Small intestine (tissue), 7 donors: Measurements from ENCODE around the gene ASB8. TPM values are rescaled to one million over a fixed set of nuclear protein-coding genes. Genes with fewer than 3 reads are reported as not detected.

Experiments
- DNase-seq, 2 donors: peaks; one replicate each; pipeline versions ENCODE4 v3.0.0 to v3.0.0-alpha.2; 2013
- FAIRE-seq: peaks from 2 replicates; lab custom pipeline; 2012; peaks lifted over from hg19 to GRCh38; lab: Jason Lieb, UNC
- H3K27ac ChIP-seq, 3 donors: one replicate each; pipeline ENCODE4 v1.5.1; 2013; ENCODE audit warnings: low read length in 2 of 3, mild to moderate bottlenecking in 2 of 3, control low read depth in 1 of 3, inconsistent platforms in 1 of 3, low read depth in 1 of 3, moderate library complexity in 1 of 3
- H3K27me3 ChIP-seq, 3 donors: one replicate each; pipeline ENCODE4 v1.6.1; 2013; ENCODE audit warnings: low read length in 3 of 3, inconsistent platforms in 1 of 3; ENCODE audit not compliant: control insufficient read depth in 3 of 3, insufficient read depth in 3 of 3
- H3K36me3 ChIP-seq, 3 donors: one replicate each; pipeline ENCODE4 v1.6.1; 2013; ENCODE audit warnings: low read length in 3 of 3, inconsistent platforms in 1 of 3, low read depth in 1 of 3, mild to moderate bottlenecking in 1 of 3, moderate library complexity in 1 of 3; ENCODE audit not compliant: control insufficient read depth in 3 of 3, insufficient read depth in 2 of 3
- H3K4me1 ChIP-seq, 3 donors: one replicate each; pipeline ENCODE4 v1.6.1; 2013; ENCODE audit warnings: low read length in 2 of 3, inconsistent platforms in 1 of 3, low read depth in 1 of 3, mild to moderate bottlenecking in 1 of 3, moderate library complexity in 1 of 3; ENCODE audit not compliant: control insufficient read depth in 3 of 3, insufficient read depth in 2 of 3
- H3K4me3 ChIP-seq, 3 donors: one replicate each; pipeline ENCODE4 v1.5.1; 2013; ENCODE audit warnings: low read length in 3 of 3, control low read depth in 1 of 3, inconsistent platforms in 1 of 3, low read depth in 1 of 3, mild to moderate bottlenecking in 1 of 3, moderate library complexity in 1 of 3
- H3K9me3 ChIP-seq, 2 donors: one replicate each; pipeline ENCODE4 v1.6.1; 2013; ENCODE audit warnings: low read depth in 1 of 2, low read length in 1 of 2; ENCODE audit not compliant: control insufficient read depth in 2 of 2, insufficient read depth in 1 of 2
- WGBS, 3 donors: extraction: QIAGEN DNeasy Blood & Tissue Kit; methylation state at CpG; one replicate each; pipeline ENCODE4 v1.1.7; 2013; 5-methylcytosine and 5-hydroxymethylcytosine counted together
- polyA plus RNA-seq, 4 donors: library from polyadenylated mRNA; stranded (reverse) in 3 of 4; unstranded in 1 of 4; fragments of 200-250 nt in 3 of 4; fragments of 120-200 nt in 1 of 4; gene quantifications; one replicate each; pipeline versions ENCODE4 v1.2.1 to v1.2.3, GENCODE V29; 2013
- donor health status: healthy with polysubstance abuse.
- donor health status: control.
- donor health status: control.
- donor health status: Bipolar disorder and iron deficiency.
- donor health status: healthy.

The ASB8 gene
- polyA plus RNA-seq, 4 donors: 17.6 to 29.6 (median 24.0) TPM

GRCh38 chr12:48180424-48180823 lies 23.1 kb upstream of the ASB8 start:
- no peak overlapping the region for H3K4me3 ChIP-seq
- 72 to 80% (median 79%) methylated on average over 1 of the region's 1 CpG for WGBS, 3 donors
- peaks cover 0 to 4% (median 0%) of the 10 kb centered on the region in 3 donors for H3K4me1 ChIP-seq
- H3K27me3 ChIP-seq: peaks cover 0 to 74% (median 7%) of the 10 kb centered on the region in 3 donors
- no peak overlapping the region for H3K27ac ChIP-seq
- FAIRE-seq (no peak), DNase-seq (no peak)
- no peaks in the 10 kb centered on the region for H3K9me3 ChIP-seq
- H3K36me3 ChIP-seq: no peaks in the 10 kb centered on the region

GRCh38 chr12:48179466-48179865 lies 22.2 kb upstream of the ASB8 start:
- no peak for DNase-seq
- H3K4me1 ChIP-seq: peaks cover 0 to 4% (median 0%) of the 10 kb centered on the region in 3 donors
- H3K9me3 ChIP-seq: no peaks in the 10 kb centered on the region
- no peak overlapping the region for H3K4me3 ChIP-seq
- peaks cover 0 to 65% (median 7%) of the 10 kb centered on the region in 3 donors for H3K27me3 ChIP-seq
- 89 to 100% (median 89%) methylated on average over 1 of the region's 1 CpG for WGBS, 3 donors
- H3K36me3 ChIP-seq: no peaks in the 10 kb centered on the region
- FAIRE-seq: no peak
- H3K27ac ChIP-seq: no peak overlapping the region

- Histone ChIP-seq H3K4me3 (no peak overlapping the region), H3K27ac (no peak overlapping the region), H3K9me3 (no peaks in the 10 kb centered on the region), H3K36me3 (no peaks in the 10 kb centered on the region), H3K4me1 (no peaks in the 10 kb centered on the region), H3K27me3 (peaks cover 0 to 50% (median 3%) of the 10 kb centered on the region in 3 donors)
- whole genome bisulfite sequencing, 3 donors: 67 to 73% (median 72%) methylated on average over 4 of the region's 4 CpGs
- FAIRE-seq (no peak), DNase-seq (no peak)
Observed at GRCh38 chr12:48177982-48178381, 20.7 kb upstream of the ASB8 start.

- Histone ChIP-seq H3K27me3 (peaks cover 0 to 34% (median 2%) of the 10 kb centered on the region in 3 donors), H3K36me3 (no peaks in the 10 kb centered on the region), H3K9me3 (no peaks in the 10 kb centered on the region), H3K27ac (no peak overlapping the region), H3K4me1 (no peaks in the 10 kb centered on the region), H3K4me3 (no peak overlapping the region)
- DNase-seq: no peak
- FAIRE-seq: no peak
Observed at GRCh38 chr12:48176417-48176751, 19.1 kb upstream of the ASB8 start.

GRCh38 chr12:48175613-48176416 lies 18.5 kb upstream of the ASB8 start:
- 56 to 61% (median 57%) methylated on average over 3 of the region's 3 CpGs for WGBS, 3 donors
- FAIRE-seq: no peak
- H3K27ac ChIP-seq: peak overlapping the region in 1 of 3 donors; percentile 12
- H3K4me1 ChIP-seq: no peaks in the 10 kb centered on the region
- H3K27me3 ChIP-seq: peaks cover 0 to 28% (median 2%) of the 10 kb centered on the region in 3 donors
- DNase-seq: no peak
- H3K9me3 ChIP-seq: no peaks in the 10 kb centered on the region
- no peak overlapping the region for H3K4me3 ChIP-seq
- no peaks in the 10 kb centered on the region for H3K36me3 ChIP-seq

GRCh38 chr12:48169011-48169410 lies 11.7 kb upstream of the ASB8 start:
- WGBS, 3 donors: 85 to 87% (median 87%) methylated on average over 19 of the region's 19 CpGs
- Histone ChIP-seq H3K36me3 (no peaks in the 10 kb centered on the region), H3K4me1 (no peaks in the 10 kb centered on the region), H3K27me3 (no peaks in the 10 kb centered on the region), H3K9me3 (peaks cover 0 to 3% of the 10 kb centered on the region in 2 donors), H3K4me3 (no peak overlapping the region), H3K27ac (no peak overlapping the region)
- DNase-seq: no peak
- FAIRE-seq: no peak

- no peaks in the 10 kb centered on the region for H3K27me3 ChIP-seq
- DNase-seq: peak; percentile 71 to 75
- H3K36me3 ChIP-seq: no peaks in the 10 kb centered on the region
- 2 to 14% (median 9%) methylated on average over 2 of the region's 2 CpGs for WGBS, 3 donors
- no peaks in the 10 kb centered on the region for H3K4me1 ChIP-seq
- H3K4me3 ChIP-seq: no peak overlapping the region
- H3K9me3 ChIP-seq: peaks cover 0 to 3% of the 10 kb centered on the region in 2 donors
- H3K27ac ChIP-seq: no peak overlapping the region
- FAIRE-seq: peak; percentile 73
Observed at GRCh38 chr12:48165089-48165981, 8.0 kb upstream of the ASB8 start.

GRCh38 chr12:48164451-48164850 lies 7.1 kb upstream of the ASB8 start:
- Histone ChIP-seq H3K27ac (no peak overlapping the region), H3K4me3 (no peak overlapping the region), H3K27me3 (no peaks in the 10 kb centered on the region), H3K9me3 (peaks cover 0 to 3% of the 10 kb centered on the region in 2 donors), H3K36me3 (no peaks in the 10 kb centered on the region), H3K4me1 (no peaks in the 10 kb centered on the region)
- no peak for DNase-seq
- no peak for FAIRE-seq
- 80 to 86% (median 83%) methylated on average over 2 of the region's 2 CpGs for WGBS, 3 donors
